8988T (cell line): Measurements from ENCODE around the gene CCDC27.
"Not testable (repeated sequence)": the region's sequence is repeated elsewhere in the genome, so short reads cannot be mapped to it uniquely, and the experiment has no call there.

ENCODE experiments used
- DNase-seq: peaks from one replicate; pipeline ENCODE4 v3.0.0; 2011

The CCDC27 gene

DNA sequence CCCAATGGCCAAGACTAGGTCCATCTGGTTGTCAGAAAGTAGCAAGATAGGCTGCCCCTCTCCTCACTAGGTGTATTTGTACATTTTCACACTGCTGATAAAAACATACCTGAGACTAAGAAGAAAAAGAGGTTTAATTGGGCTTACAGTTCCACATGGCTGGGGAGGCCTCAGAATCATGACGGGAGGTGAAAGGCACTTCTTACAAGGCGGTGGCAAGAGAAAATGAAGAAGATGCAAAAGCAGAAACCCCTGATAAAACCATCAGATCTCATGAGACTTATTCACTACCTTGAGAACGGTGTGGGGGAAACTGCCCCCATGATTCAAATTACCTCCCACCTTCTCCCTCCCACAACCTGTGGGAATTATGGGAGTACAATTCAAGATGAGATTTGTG is 48.5 kb downstream of the CCDC27 start:
- not testable (repeated sequence) for DNase-seq

DNA sequence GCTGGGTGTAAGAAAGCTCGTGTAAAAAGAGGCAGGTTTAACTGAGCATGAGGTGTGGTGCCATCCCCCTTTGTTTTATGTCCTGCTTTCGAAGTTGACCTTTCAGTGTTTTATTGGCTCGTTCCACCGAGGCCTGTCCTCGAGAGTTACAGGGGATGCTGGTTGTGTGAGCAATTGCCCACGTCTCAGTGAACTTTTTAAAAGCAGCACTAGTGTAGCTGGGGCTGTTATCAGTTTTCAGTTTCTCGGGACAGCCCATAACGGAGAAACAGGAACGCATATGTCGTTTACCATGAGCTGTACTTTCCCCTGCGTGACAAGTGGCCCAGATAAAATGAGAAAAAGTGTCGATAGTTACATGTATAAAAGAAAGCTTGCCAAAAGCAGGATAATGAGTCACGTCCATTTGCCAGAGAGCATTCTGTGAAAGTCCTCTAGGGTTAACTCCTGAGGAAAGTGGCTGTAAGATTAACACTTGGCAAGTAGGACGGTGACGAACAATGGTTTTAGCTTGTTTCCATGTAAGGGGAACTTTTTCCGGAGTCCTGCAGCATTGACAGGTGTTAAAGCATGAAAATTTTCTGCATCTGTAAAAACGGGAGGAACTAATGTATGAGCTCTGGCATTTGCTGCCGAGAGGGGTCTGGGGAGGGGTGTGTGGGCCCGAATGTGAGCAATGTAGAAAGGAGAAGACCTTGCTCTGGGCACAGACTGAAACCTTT is 51.8 kb downstream of the CCDC27 start:
- DNase-seq: no peak

DNA sequence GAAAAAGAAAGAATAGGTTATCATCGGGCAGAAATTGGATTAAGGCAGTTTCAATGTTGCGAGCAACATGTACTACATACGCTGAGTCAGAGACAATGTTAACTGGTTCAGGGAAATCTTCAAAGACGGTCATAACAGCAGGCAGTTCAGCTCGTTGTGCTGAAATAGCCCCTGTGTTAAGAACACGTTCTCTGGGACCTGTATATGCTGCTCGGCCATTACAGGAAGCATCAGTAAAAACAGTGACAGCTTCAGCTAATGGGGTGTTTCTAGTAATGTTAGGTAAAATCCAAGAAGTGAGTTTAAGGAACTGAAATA is 52.3 kb downstream of the CCDC27 start:
- DNase-seq: not testable (repeated sequence)

DNA sequence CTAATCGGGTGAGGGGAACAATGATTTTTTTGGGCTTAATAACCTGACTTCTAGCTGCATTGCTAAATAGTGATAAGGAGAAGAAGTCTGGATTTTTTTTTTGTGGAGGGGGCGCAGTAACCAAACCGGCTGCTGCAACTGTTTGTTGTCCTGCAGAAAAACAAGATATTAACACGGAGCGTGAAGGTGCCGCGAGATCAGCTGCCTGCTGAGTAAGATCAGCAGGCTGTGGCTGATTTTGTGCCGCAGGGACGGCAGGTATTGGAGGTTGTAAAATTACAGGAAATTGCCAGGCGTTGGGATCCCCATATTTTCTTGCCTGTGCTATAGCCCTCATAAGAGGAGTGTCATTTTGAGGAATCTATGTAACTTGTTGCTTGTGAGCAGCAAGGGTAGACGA is 52.8 kb downstream of the CCDC27 start:
- no peak for DNase-seq

DNA sequence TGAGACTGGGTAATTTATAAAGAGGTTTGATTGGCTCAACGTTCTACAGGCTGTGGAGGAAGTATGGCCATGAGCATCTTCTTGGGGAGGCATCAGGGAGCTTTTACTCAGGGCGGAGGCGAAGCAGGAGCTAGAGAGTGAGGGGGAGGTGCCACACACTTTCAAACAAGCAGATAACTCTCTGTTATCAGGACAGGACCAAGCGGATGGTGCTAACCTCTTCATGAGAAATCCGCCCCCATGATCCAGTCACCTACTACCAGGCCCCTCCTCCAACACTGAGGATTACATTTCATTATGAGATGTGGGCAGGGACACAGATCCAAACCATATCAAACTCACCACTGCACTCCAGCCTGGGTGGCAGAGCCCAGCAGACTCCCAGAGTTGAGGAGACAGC is 55.5 kb downstream of the CCDC27 start:
- no peak for DNase-seq

DNA sequence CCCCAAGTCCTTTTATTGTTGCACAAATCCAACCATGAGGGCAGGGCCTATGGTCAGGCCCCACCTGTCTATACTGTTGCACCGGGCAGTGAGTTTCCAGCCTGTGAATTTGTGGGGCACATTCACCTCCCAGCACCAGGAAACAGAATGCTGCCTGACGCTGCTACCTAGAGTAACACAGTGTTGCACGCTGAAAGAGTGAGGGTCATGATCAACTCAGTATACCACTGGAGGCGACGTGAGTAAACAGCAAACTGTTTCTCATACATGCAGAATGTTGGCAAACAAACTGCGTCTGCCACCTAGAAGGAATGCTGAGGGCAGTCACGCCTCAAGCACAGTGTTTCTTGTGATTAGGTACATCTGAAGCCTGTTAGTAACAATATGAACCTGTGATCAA is 57.4 kb downstream of the CCDC27 start:
- no peak for DNase-seq

DNA sequence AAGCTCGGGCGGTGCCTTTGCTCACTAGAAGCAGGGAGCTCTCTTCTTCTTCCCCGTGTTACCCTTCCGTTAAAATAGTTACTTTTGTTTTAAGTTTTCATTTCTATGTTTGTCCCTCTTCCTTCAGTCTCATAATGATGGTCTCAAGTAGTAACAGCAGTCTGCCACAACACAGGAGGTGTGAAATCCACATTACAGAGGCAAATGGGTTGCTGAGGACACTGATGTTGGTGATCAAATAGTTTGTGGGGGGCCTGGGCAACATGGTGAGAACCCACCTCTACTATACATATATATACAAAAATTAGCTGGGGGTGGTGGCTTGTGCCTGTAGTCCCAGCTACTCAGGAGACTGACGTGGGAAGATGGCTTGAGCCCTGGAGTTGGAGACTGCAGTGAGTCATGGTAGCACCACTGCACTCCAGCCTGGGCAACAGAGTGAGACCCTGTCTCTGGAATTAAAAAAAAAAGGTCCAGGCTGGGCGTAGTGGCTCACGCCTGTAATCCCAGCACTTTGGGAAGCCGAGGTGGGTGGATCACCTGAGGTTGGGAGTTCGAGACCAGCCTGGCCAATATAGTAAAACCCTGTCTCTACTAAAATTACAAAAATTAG is 58.0 kb downstream of the CCDC27 start:
- DNase-seq: not testable (repeated sequence)

DNA sequence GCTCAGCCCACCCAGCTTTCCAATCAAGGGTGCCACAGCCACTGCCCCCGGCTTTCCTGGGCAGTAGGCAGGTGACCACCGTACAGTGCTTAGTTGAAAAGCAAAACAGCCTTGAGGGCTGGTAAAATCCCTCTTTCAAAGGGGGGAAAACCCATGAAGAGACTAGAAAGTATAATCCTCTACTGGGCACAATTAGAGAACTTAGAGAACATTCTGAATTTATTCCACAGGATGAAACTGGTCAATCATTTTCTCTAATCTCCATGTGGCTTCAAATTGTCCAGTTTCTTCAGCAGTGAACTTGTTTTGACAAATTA is 59.3 kb downstream of the CCDC27 start:
- DNase-seq: no peak

DNA sequence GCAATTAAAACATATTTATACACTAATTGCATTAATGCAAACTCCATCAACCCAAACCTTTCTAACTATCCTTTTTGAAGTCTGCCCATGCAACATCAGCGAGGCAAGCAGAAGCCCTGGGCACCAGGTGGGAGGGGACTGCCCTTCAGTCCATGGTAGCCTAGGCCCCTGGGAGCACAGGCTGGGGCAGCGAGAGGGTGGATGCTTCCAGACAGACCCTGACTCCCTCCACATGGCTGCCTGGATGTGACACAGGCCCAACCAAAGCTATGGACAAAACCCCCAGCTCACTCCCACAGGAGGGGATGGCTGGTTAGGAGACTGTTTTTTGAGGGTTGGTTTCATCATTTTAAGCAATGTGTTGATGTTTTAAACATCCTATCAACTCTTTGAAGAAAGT is 61.8 kb downstream of the CCDC27 start:
- DNase-seq: no peak

DNA sequence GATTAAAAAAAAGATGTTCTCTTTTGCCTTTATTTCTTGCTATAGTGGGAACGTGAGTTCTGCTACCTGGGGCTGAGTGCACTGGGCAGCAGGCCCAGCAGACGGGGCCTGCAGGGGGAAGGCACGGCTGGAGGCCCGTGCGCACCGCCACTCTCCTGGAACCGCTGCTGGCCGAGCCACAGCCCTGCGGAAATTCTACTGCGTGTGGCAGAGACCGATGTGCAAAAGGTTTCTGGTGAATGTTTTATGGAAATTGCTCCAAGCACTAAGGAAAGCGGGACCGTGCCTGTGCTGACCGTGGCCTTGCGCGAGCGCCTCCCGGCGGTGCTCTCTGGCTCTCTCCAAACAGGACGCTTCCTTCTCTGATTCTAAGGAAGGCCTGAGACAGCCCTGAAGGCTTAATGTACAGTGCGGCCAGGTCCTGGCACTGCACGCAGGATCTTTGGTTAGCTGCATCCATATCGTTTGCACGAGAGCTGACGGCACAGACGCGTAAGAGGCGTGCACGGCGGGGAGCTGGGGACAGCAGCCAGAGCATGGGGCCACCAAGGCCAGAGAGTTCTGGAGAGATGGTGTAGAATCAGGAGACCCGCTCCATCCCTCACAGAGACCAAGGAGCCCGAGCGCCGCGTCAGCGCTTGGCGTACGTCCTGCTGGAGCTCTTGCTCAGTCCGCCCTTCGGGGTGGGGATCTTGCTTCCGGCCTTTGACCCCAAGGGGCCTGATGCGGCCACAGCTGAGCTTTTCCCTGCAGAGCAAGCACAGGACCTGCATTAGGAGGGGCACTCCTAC is 62.7 kb downstream of the CCDC27 start:
- no peak for DNase-seq

DNA sequence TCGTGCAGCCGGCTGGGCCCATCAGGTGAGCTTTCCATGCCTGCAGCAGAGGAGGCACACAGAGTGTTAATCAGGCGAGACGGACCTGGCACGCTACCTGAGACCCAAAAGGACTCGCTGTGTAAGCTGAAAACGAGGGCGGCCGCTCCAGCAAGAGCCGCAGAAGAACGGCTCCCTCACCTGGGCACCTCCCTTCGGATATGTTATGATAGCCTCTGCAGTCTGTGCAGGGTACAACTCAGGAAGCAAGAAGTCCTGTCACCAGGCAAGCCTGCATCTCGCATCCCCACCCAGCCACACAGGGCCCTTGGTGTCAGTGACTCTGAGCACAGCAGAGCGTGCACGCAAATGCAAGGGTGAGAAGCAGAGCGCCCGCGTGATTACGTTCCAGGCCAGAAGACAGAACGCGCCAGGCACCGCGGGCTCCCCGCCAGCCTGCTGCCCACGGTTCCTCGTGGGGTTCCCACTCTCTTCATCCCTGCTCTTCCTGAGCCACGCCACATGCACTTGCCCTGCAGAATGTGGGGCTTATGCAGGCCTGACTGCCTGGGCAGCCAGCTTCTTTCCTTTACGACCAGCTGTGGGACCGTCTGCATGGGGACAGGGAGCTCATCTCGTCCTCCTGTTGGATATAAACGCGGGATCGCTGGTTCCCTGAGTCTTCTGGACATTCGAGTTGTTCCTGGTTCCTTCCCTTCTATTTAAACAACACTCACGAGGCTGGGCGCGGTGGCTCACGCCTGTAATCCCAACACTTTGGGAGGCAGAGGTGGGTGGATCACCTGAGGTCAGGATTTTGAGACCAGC is 64.3 kb downstream of the CCDC27 start:
- no peak for DNase-seq

DNA sequence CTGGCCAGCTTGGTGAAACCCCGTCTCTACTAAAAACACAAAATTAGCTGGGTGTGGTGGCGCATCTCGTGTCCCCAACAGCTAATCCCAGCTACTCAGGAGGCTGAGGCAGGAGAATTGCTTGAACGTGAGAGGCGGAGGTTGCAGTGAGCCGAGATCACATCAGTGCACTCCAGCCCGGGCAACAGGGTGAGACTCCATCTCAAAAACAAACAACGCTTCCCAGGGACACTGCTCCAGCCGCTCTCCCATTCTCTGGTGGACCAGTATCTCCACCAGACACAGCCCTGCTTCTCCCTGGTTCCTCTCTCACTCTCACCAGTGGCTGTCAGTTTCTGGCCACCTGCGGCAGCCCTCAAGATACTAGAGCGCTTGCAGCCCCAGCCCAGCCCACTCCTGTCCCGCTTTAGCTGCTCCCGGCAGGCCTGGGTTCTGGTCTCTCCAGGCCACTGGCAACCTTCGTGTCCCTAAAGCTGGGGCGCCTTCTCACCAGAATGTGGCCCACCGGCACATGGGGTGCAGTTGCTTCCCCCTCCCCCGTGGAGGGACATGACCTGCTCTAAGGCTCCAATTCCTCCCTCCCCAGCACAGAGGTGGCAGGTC is 65.0 kb downstream of the CCDC27 start:
- DNase-seq: no peak

DNA sequence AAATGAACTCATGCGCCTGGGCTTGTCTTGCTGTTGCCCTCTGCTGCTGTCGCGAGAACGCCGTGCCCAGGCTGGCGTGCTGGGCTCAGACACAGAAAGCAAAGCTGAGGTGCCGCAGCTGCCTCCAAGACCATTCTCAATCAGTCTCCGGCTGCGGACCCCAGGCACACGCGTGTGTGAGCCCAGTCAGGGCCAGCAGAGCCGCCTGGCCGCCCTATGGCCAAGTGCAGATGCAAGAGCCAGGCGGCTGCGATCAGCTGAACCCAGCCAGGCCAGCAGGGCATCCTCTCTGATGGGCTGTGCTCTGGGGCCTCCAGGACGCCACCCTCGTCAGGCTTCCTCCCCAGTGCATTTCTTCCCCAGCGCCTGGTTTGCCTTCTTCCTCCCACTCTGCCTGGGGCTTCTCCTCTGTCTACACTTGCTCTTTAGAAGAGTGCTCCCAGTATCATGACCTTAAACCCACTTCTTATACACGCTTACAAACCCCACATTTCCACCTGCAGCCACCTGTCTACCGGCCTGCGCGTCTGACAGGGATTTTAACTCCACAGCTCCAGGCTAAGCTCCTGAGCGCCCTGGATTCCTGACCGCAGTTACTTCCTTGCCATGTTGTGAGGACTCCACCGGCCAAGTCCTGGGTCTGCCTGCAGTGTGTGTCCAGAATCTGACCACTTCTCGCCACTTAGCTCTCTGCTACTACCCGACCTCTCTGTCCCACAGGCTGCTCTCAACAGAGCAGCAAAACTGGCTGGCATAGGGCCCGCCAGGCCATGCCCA is 65.8 kb downstream of the CCDC27 start:
- no peak for DNase-seq

DNA sequence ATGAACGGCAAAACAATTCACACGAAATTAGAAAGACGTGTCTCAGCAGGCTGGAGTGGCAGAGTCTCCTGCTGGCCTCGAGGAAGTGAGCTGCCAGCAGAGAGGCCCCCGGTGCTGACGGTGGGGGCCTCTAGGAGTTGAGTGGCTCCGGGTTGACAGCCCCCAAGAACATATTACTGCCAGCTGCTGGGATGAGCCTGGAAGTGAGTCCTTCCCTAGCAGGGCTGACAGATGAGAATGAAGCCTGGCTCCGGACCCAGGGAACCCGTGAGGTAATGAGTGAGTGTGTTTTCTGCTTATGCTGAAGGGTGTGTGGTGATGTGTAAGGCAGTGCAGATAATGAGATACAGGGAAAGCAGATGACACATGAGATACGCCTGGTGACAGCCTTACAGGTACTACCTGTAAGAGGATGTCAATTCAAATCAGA is 67.5 kb downstream of the CCDC27 start:
- no peak for DNase-seq

DNA sequence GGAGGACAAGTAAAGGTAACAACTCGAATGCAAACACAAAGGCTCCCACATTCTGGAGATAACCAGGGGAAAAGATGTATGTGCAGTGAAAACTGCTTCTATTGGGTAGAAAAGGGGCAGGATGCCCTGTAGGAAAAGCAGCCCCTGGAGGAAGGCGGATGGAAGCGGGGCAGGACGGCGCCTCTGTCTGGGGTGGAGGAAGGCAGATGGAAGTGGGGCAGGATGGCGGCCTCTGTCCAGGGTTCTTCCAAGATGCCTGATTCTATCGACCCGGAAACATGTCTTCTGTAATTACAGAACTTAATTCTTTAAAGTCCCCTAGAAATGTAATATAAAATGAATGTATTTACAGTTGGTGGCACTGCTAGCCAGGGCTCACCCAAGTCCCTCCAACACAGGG is 68.1 kb downstream of the CCDC27 start:
- no peak for DNase-seq

DNA sequence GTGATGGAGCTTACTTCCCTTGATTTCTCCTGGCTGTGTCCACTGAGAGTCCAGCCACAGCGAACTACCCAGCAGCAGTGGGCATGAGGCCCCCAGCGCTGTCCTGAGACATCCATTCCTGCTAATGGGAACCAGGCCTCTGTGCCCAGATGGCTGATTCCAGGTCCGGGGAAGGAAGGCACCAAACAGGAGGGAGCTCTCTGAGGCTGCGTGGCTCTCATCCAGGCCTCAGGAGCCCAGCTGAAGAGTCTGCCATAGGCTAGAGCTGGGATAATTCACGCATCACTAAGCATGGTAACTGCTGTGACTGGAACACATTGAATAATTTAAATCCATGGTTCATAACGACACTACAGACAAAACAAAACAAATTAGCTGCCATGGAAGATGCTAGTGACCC is 68.8 kb downstream of the CCDC27 start:
- no peak for DNase-seq
